HG02678 (cell line): ENCODE results near the gene TMEM62.
"Not testable (repeated sequence)": the region's sequence is repeated elsewhere in the genome, so short reads cannot be mapped to it uniquely, and the experiment has no call there.

ENCODE experiments used
- ATAC-seq: cut with Tn5 transposase; IDR thresholded peaks from one replicate; pipeline ENCODE4 v1.9.1; 2021; ENCODE audit warnings: mild to moderate bottlenecking, moderate library complexity; ENCODE audit not compliant: unreplicated experiment

TMEM62 gene

DNA sequence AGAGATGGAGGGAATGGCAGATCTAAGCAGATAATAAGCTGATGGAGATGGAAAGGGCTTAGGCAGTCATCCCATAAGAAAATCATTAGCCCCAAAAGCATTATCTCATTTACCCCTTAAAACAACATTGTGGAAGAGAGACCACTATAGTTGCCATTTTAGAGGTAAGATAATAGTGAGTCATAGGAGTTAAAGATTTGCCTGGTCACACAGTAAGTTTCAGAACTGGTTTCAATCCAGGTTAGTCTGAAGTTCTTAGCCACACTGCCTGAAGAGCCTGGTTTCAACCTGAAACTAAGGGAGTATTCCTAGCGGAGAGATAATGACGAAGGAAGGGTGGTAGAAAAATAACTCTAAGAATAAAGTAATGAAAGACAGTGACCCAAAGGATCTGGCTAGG lies 14.6 kb upstream of the TMEM62 start:
- ATAC-seq = peak; percentile 54

DNA sequence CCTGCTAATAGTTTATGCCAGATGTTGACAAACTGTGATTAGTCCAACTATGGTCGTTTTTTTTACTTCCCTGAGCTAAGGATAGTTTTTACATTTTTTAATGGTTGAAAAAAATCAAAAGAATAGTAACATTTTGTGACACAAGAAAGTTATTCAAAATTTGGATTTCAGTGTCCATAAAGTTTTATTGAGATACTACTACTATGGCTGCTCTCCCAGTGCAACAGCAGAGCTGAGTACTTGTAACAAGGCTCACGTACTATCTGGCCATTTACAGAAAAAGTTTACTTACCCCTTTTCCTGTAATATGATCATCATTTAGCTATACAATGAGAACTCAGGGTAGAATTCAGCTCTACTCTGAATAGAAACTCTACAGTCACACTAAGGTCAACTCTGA lies 11.5 kb upstream of the TMEM62 start:
- no peak for ATAC-seq

DNA sequence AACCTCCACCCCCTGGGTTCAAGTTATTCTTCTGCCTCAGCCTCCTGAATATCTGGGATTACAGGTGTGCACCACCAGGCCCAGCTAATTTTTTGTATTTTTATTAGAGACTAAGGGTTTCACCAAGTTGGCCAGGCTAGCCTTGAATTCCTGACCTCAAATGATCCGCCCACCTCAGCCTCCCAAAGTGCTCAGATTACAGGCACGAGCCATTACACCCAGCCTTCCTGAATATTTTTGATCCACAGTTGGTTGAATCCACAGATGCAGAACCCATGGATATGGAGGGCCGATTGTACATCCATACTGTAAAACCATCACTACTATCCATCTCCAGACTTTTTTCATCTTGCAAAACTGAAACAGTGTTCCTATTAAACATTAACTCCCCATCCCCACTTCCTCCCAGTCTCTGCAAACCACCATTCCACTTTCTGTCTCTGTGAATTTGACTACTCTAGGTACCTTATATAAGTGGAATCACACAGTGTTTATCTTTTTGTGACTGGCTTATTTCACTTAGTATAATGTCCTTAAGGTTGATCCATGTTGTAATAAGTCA lies 8.2 kb upstream of the TMEM62 start:
- ATAC-seq = no peak

DNA sequence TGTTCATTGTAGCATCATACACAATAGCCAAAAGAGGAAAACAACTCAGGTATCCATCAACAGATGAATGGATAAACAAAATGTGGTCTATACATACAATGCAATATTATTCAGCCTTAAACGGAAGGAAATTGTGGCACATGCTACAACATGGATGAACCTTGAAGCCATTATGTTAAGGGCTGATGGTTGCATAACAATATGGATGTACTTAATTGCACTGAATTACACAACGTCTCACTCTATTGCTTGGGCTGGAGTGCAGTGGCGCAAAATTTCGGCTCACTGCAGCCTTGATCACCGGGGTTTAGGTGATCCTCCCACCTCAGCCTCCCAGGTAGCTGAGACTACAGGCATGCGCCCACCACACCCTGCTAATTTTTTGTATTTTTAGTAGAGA lies 7.0 kb upstream of the TMEM62 start:
- no peak for ATAC-seq

DNA sequence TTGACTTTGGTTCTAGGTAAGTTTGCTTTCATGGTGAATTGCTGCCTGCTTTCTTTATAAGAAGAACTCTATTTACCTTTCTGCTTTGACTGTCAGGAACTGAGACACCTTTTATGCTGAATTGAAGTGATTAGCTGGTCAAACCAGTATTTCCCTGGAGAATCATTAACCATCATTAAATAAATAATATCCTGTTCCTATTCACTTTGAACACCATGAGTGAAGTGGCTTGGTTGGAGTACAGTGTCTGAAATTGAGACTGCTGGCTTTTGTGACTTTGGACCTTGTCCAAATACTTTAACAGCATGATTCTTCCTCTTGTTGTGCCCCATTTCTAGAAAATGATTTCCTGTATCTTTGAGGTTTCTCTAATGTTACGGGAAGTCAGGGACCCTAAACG lies 5.6 kb upstream of the TMEM62 start:
- no peak for ATAC-seq

DNA sequence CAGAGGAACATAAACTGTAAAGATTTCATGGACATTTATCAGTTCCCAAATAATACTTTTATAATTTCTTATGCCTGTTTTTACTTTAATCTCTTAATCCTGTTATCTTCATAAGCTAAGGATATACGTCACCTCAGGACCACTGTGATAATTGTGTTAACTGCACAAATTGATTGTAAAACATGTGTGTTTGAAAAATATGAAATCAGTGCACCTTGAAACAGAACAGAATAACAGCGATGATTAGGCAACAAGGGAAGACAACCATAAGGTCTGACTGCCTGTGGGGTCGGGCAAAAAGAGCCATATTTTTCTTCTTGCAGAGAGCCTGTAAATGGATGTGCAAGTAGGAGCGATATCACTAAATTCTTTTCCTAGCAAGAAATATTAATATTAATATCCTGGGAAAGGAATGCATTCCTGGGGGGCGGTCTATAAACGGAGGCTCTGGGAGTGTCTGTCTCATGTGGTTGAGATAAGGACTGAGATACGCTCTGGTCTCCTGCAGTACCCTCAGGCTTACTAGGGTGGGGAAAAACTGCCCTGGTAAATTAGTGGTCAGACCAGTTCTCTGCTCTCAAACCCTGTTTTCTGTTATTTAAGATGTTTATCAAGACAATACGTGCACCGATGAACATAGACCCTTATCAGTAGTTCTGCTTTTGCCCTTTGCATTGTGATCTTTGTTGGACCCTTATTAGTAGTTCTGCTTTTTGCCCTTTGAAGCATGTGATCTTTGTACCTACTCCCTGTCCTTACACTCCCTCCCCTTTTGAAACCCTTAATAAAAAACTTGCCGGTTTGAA lies 5.0 kb upstream of the TMEM62 start:
- not testable (repeated sequence) for ATAC-seq

DNA sequence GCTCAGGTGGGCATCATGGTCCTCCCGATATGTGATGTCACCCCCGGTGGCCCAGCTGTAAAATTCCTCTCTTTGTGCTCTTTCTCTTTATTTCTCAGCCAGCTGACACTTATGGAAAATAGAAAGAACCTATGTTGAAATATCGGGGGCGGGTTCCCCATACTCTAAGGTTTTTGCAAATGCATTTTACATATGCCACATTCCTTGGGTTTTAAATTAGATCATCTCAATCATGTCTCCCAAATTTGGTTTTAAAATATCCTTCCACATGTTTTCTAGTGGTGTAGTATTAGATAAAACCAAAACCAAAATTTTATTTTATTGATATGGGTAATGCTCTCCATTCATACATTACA lies 4.4 kb upstream of the TMEM62 start:
- no peak for ATAC-seq

DNA sequence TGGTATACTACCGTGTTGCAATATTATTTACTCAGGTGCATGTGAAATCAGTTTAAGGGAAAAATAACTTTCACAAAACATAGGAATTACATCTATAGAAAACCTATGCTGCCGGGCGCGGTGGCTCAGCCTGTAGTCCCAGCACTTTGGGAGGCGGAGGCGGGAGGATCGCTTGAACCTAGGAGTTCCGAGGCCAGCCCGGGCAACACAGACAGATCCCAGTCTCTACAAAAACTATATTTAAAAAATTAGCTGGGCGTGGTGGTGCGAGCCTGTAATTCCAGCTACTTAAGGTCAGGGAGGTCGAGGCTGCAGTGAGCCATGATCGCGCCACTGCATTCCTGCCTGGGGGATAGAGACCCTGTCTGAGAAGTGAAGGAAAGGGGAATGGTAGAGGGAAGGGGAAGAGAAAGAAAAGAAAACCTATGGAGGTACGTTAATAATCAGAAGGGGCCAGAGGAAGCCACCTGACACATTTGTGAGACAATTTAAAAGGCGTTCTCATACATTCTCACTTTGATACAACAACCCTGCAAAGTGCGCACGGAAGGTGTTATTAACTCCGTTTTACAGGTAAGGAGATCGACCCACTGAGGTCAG lies 456 bp upstream of the TMEM62 start:
- ATAC-seq = no peak

DNA sequence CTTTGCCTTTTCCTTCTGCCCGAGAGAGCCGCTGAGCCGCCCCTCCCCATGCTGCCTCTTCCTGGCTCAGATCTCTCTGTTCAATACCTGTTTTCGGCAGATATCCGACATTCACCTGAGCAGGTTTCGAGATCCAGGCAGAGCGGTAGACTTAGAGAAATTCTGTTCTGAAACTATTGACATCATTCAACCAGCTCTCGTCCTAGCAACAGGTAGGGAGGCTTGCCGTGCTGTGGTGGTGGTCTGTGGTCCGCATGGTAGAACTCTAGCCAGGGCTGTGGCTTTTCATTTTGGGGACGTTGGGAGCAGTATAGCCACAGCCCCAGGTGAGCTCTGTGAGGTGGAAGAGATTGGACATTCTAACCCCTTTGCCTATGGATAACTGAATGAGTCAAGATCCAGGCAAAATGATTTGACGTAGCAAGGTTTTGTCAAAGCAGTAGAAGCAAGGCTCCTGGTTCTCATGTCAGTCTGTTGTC lies 810 bp downstream of the TMEM62 start:
- ATAC-seq = peak; percentile 11

DNA sequence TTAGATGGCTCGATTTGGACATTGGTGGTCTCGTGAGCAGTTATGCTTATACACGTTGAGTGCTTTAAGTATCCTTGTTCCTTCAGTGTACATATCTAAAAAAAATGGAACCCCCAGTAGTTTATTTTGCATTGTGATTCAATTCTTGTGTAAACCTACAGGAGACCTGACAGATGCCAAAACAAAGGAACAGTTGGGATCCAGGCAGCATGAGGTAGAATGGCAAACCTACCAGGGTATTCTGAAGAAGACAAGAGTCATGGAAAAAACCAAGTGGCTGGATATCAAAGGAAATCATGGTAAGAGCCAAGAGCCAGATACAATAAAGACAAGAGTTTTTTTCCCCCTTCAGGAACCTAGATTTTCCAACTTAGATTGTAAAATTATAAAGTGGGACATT lies 2.0 kb downstream of the TMEM62 start:
- no peak for ATAC-seq

DNA sequence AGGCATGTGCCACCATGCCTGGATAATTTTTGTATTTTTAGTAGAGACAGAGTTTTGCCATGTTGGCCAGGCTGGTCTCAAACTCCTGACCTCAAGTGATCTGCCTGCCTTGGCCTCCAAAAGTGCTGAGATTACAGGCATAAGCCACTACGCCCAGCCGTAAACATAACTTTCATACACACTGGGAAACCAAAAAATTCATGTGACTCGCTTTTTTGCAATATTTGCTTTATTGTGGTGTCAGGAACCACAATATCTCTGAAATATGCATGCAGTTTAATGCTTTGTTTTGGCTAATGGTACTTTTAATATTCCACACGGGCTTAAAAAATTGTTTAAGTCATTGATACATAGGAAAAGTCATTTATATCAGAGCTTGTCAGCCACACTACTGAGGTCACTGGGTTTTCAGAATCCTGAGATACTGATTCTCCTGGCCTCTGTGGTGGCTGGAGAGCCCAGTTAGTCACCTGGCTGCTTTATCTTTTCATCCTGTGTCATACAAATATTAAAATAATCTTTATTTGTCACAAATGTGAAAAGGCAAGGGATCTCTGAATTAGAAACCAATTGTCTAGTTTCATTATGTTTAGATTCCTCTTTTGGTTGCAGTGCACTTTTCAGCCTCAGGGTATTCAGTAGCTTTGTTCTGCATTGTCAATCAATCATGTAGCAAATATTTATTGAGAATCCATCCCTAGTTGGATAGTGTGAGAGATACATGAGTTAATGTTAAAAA lies 10.0 kb downstream of the TMEM62 start:
- no peak for ATAC-seq

DNA sequence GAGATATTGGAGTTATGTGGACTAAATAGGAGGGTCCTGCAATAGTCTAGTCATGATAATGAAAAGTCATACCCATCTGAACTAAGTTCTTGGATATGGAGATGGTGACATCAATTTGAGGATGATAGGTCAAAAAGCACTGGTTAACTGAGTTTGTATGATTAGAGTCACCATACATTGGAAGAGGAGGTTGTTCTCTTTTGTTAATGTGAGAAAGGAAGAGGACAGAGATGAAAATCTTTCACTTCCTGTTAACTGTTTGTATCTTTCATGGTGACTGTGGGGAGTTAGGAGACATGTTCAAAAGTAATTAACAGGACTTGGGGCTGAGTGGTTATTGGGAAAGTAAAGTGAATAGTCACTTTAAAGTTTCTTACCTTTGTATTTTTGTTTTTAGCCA lies 11.1 kb downstream of the TMEM62 start:
- no peak for ATAC-seq

DNA sequence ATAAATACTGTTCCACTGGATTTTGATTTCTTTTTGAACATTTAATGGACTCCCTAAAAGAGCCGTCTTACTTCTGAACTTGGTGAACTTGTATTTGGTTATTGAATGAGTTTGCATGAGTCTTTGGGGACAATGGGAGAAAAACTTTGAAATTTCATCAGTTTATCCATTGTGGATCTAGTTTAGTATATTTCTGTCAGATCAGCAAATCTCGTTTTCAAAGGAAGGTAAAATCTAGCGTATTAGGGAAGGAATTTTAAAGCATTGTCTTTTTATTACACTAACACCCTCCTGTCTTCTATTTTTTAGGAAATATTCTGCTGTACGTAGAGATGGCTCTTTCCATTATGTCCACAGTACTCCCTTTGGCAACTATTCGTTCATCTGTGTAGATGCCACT lies 12.8 kb downstream of the TMEM62 start:
- ATAC-seq = no peak

DNA sequence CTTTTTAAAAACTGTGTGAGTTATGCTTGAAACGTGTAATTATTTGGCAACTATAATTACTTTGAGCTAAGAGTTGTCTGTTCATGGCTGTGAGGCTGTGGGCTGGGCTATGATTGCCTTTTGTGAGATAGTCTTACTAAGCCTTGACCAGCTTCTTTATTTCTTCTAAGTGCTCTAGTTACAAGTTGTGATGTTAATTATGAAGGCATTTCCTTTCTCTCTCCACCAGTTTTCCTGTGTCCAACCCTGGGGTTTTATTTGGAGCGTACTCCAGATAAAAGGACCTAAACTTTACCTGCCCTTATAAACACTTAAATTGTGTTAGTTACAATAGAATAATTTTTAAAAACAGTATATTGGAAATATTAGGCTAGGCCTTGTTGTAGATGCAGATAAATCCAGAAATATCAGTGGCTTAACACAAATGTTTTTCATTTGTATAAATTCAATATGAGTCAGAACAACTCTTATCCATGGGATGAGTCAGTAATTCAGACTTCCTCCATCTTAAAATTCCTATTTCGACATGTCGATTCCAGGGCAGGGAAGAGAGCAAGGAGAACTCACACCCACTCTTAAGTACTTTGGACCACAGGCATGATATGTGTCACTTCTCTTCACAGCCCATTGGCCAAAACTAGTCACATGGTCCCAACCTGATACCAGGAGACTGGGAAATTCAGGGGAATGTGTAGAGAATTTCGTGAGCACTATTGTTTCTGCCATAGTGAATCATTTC lies 17.0 kb downstream of the TMEM62 start:
- no peak for ATAC-seq

DNA sequence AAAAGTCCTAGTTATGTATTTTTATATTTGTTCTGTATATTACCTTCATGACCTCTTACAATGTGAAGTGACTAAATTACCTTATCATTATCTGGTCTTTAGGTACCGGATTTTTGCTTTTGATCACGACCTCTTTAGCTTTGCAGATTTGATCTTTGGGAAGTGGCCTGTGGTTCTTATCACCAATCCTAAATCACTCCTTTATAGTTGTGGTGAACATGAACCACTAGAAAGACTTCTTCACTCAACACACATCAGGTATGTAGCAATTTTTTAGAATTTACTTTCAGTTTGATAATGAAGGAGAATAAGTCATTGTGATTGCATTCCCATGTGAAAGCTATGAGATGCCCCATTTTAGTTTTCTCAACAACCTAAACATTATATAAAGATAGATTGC lies 18.3 kb downstream of the TMEM62 start:
- no peak for ATAC-seq

DNA sequence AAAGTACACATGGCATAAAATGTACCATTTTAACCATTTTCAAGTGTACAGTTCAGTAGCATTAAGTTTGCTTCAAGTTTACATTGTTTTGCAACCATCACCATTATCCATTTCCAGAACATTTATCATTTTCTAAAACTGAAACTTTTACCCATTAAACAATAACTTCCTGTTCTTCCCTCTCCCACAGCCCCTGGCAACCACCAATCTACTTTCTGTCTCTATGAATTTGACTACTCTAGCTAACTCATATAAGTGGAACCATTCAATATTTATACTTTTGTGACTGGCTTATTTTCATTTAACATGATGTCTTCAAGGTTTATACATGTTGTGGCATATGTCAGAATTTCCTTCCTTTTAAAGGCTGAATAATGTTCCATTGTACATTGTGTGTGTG lies 19.9 kb downstream of the TMEM62 start:
- no peak for ATAC-seq

DNA sequence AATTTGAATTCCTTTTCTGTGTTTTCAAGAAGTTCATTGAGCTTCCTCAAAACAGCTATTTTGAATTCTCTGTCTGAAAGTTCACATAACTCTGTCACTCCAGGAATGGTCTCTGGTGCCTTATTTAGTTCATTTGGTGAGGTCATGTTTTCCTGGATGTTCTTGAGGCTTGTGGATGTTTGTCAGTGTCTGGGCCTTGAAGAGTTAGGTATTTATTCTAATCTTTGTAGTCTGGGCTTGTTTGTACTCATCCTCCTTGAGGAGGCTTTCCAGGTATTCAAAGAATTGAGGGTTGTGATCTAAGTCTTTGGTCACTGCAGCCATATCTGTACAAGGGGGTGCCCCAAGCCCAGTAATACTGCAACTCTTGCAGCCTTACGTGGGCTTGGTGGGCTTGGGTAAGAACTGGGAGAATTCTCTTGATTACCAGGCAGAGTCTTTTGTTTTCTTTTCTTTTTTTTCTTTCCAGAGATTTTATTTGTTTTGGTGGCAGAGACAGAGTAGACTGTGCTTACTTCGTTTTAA lies 32.5 kb downstream of the TMEM62 start:
- ATAC-seq = no peak

DNA sequence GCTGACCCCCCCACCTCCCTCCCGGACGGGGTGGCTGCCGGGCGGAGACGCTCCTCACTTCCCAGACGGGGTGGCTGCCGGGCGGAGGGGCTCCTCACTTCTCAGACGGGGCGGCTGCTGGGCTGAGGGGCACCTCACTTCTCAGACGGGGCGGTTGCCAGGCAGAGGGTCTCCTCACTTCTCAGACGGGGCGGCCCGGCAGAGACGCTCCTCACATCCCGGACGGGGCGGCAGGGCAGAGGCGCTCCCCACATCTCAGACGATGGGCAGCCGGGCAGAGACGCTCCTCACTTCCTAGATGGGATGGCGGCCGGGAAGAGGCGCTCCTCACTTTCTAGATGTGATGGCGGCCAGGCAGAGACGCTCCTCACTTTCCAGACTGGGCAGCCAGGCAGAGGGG lies 33.9 kb downstream of the TMEM62 start:
- ATAC-seq = not testable (repeated sequence)

DNA sequence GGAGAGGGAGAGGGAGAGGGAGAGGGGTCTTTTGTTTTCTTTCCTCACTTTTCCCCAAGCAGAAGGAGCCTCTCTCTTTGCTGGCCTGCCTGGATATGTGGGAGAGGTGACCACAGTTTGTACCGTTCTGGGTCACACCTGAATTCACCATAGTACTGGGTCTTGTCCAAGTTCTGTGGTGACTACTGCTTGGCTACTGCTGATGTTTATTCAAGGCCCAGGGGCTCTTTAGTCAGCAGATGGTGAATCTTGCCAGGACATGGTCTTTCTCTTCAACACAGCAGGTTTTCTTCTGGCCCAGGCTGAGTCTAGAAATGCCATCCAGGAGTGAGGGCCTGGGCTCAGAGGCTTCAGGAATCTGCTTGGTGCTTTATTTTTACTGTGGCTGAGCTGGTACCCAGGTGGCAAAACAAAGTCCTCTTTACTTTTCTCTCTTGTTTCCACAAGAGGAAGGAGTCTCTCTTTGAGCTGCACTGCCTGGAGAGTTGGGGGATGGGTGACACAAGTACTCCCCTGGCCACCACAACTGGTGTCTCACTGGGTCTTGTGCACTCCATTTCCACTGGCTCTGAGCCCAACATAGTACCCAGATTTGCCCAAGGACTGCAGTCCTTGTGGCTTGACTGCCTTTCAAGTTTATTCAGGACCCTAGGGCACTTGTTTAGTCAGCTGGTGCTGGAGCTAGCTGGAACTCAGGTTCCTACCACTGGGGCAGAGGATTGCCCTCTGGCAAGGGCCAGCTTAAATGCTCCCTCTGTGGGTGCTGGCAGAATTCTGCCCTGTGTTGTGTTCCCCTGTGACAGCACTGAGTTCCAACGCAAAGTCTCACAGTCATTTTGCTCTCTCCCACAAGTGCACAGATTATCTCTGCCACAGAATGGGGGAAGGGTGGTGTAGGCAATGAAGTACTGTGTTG lies 35.1 kb downstream of the TMEM62 start:
- ATAC-seq = no peak

DNA sequence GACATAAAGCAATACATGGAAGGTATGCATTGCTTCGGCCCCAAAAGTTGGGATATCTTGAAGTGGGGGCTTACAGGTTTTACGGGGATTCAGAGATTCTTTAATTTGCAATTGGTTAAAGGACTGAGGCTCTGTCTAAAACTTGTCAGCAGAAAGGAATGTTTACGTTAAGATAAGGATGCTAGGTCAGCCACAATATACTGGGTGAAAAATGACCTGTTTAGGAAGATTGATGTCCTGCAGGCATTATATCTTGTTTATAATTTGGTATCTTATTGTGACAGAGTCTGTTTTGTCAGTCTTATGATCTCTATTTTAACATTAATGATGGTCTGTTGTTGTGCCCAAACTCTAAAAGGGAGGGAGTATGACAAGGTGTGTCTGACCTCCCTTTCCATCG lies 36.5 kb downstream of the TMEM62 start:
- no peak for ATAC-seq
